Central memory CD8-positive, alpha-beta T cell (primary cell): ENCODE data around the gene TRIM47.
"Not testable (repeated sequence)": the region's sequence is repeated elsewhere in the genome, so short reads cannot be mapped to it uniquely, and the experiment has no call there.

Experiments
- ATAC-seq: fragments of 150-1000 bp; cut with Tn5 transposase; replicated peaks from 2 replicates; pipeline ENCODE4 v1.10.0; 2022; ENCODE audit warnings: mild to moderate bottlenecking, moderate FRiP score, moderate number of reproducible peaks; ENCODE audit not compliant: poor library complexity, severe bottlenecking; ENCODE audit errors: extremely low read depth
- DNase-seq, 2 donors: peaks; one replicate each; pipeline ENCODE4 v3.0.0; 2021; ENCODE audit warnings: low spot score in 2 of 2
- H3K27ac Mint-ChIP-seq: one replicate; pipeline ENCODE4 v1.8.0; 2022; ENCODE audit warnings: low read depth, mild to moderate bottlenecking, moderate library complexity, mixed read lengths
- H3K27me3 Mint-ChIP-seq: one replicate; pipeline ENCODE4 v1.8.0; 2022; ENCODE audit warnings: mixed read lengths
- H3K36me3 Mint-ChIP-seq: one replicate; pipeline ENCODE4 v1.8.0; 2022; ENCODE audit warnings: mild to moderate bottlenecking, moderate library complexity, mixed read lengths; ENCODE audit not compliant: insufficient read depth
- H3K4me1 Mint-ChIP-seq: one replicate; pipeline ENCODE4 v1.8.0; 2022; ENCODE audit warnings: mixed read lengths
- H3K4me3 Mint-ChIP-seq: one replicate; pipeline ENCODE4 v1.8.0; 2022; ENCODE audit warnings: mild to moderate bottlenecking, moderate library complexity, mixed read lengths
- H3K9me3 Mint-ChIP-seq: one replicate; pipeline ENCODE4 v1.8.0; 2022; ENCODE audit warnings: mixed read lengths

Gene TRIM47

GRCh38 chr17:75865404-75866188 is 12.8 kb downstream of the TRIM47 start:
- Mint-ChIP-seq H3K4me1 (peaks cover 23% of the 10 kb centered on the region), H3K4me3 (peak overlapping the region; percentile 66), H3K27ac (peak overlapping the region; percentile 83)
- not testable (repeated sequence) for ATAC-seq, DNase-seq, H3K27me3 Mint-ChIP-seq, H3K36me3 Mint-ChIP-seq, H3K9me3 Mint-ChIP-seq

- H3K4me3 Mint-ChIP-seq, result peak overlapping the region; percentile 66
- H3K9me3 Mint-ChIP-seq, result not testable (repeated sequence)
- peak; percentile 85 for ATAC-seq
Observed at GRCh38 chr17:75864887-75865286, 13.5 kb downstream of the TRIM47 start.

GRCh38 chr17:75864448-75864871 is 13.9 kb downstream of the TRIM47 start:
- Mint-ChIP-seq H3K4me1 (peaks cover 23% of the 10 kb centered on the region), H3K27ac (peak overlapping the region; percentile 83), H3K36me3 (peaks cover 2% of the 10 kb centered on the region), H3K4me3 (peak overlapping the region; percentile 66), H3K27me3 (no peaks in the 10 kb centered on the region), H3K9me3 (no peaks in the 10 kb centered on the region)
- DNase-seq (peak in 1 of 2 donors; percentile 54), ATAC-seq (peak; percentile 74)

More at GRCh38 chr17:75864887-75865286, 13.5 kb downstream of the TRIM47 start:
- not testable (repeated sequence) for H3K27me3 Mint-ChIP-seq, H3K36me3 Mint-ChIP-seq
- peak in 1 of 2 donors; percentile 31 for DNase-seq
- peaks cover 23% of the 10 kb centered on the region for H3K4me1 Mint-ChIP-seq
- peak overlapping the region; percentile 83 for H3K27ac Mint-ChIP-seq

- H3K9me3 Mint-ChIP-seq, result no peaks in the 10 kb centered on the region
- no peaks in the 10 kb centered on the region for H3K27me3 Mint-ChIP-seq
- H3K4me1 Mint-ChIP-seq, result peaks cover 23% of the 10 kb centered on the region
- H3K27ac Mint-ChIP-seq, result peak overlapping the region; percentile 22
- DNase-seq (no peak), ATAC-seq (no peak)
- H3K4me3 Mint-ChIP-seq, result no peak overlapping the region
- peaks cover 2% of the 10 kb centered on the region for H3K36me3 Mint-ChIP-seq
Observed at GRCh38 chr17:75861927-75862317, 16.5 kb downstream of the TRIM47 start.

GRCh38 chr17:75859358-75859757 is 19.0 kb downstream of the TRIM47 start:
- not testable (repeated sequence) for H3K27ac Mint-ChIP-seq, DNase-seq, H3K4me3 Mint-ChIP-seq, H3K27me3 Mint-ChIP-seq, ATAC-seq, H3K36me3 Mint-ChIP-seq, H3K9me3 Mint-ChIP-seq
- H3K4me1 Mint-ChIP-seq, result peaks cover 11% of the 10 kb centered on the region

GRCh38 chr17:75856062-75856756 is 22.2 kb downstream of the TRIM47 start:
- ATAC-seq (peak; percentile 4), DNase-seq (no peak)
- Mint-ChIP-seq H3K27ac (no peak overlapping the region), H3K9me3 (no peaks in the 10 kb centered on the region), H3K36me3 (peaks cover 16% of the 10 kb centered on the region), H3K27me3 (no peaks in the 10 kb centered on the region), H3K4me1 (peaks cover 11% of the 10 kb centered on the region), H3K4me3 (no peak overlapping the region)

GRCh38 chr17:75855310-75856061 is 22.9 kb downstream of the TRIM47 start, which contains the start of gene WBP2:
TSS of gene WBP2 (minus strand) at chr17:75855335. CDS start at chr17:75855297, 38 bp downstream.
- no peaks in the 10 kb centered on the region for H3K9me3 Mint-ChIP-seq
- peaks cover 15% of the 10 kb centered on the region for H3K36me3 Mint-ChIP-seq
- H3K27me3 Mint-ChIP-seq, result no peaks in the 10 kb centered on the region
- H3K4me1 Mint-ChIP-seq, result peaks cover 11% of the 10 kb centered on the region
- no peak within 1 kb of the TSS for H3K4me3 Mint-ChIP-seq
- ATAC-seq (peak; percentile 94), DNase-seq (peak; percentile 84 to 97)
- no peak within 1 kb of the TSS for H3K27ac Mint-ChIP-seq

GRCh38 chr17:75854881-75855309 is 23.5 kb downstream of the TRIM47 start:
- Mint-ChIP-seq H3K36me3 (peaks cover 17% of the 10 kb centered on the region), H3K27me3 (no peaks in the 10 kb centered on the region), H3K27ac (no peak overlapping the region), H3K4me1 (peaks cover 11% of the 10 kb centered on the region), H3K4me3 (no peak overlapping the region), H3K9me3 (no peaks in the 10 kb centered on the region)
- ATAC-seq, result peak; percentile 8
- DNase-seq, result no peak

GRCh38 chr17:75854101-75854748 is 24.2 kb downstream of the TRIM47 start:
- Mint-ChIP-seq H3K4me1 (peaks cover 11% of the 10 kb centered on the region), H3K27ac (no peak overlapping the region), H3K27me3 (no peaks in the 10 kb centered on the region), H3K9me3 (no peaks in the 10 kb centered on the region), H3K36me3 (peaks cover 23% of the 10 kb centered on the region), H3K4me3 (no peak overlapping the region)
- DNase-seq (no peak), ATAC-seq (no peak)

- no peaks in the 10 kb centered on the region for H3K27me3 Mint-ChIP-seq
- no peak for ATAC-seq
- peak overlapping the region; percentile 55 for H3K4me3 Mint-ChIP-seq
- H3K9me3 Mint-ChIP-seq, result no peaks in the 10 kb centered on the region
- DNase-seq, result no peak
- peaks cover 15% of the 10 kb centered on the region for H3K4me1 Mint-ChIP-seq
- H3K36me3 Mint-ChIP-seq, result peaks cover 27% of the 10 kb centered on the region
- no peak overlapping the region for H3K27ac Mint-ChIP-seq
Observed at GRCh38 chr17:75853433-75853832, 24.9 kb downstream of the TRIM47 start.

GRCh38 chr17:75851693-75851991 is 26.7 kb downstream of the TRIM47 start:
- Mint-ChIP-seq H3K36me3 (peaks cover 34% of the 10 kb centered on the region), H3K4me1 (peaks cover 18% of the 10 kb centered on the region)
- H3K4me3 Mint-ChIP-seq, DNase-seq, ATAC-seq, H3K27ac Mint-ChIP-seq, H3K27me3 Mint-ChIP-seq, H3K9me3 Mint-ChIP-seq: not testable (repeated sequence)
